ENCODE data around the gene ACAD10. TPM values are rescaled to one million over a fixed set of nuclear protein-coding genes. Genes with fewer than 3 reads are reported as not detected.

Gene ACAD10
- total and polyA plus RNA-seq, 2 of the 13 experiments (the other 11 are each of a cell fraction or from before 2014, with no cell fraction given), result 15.2 to 16.3 TPM

DNA sequence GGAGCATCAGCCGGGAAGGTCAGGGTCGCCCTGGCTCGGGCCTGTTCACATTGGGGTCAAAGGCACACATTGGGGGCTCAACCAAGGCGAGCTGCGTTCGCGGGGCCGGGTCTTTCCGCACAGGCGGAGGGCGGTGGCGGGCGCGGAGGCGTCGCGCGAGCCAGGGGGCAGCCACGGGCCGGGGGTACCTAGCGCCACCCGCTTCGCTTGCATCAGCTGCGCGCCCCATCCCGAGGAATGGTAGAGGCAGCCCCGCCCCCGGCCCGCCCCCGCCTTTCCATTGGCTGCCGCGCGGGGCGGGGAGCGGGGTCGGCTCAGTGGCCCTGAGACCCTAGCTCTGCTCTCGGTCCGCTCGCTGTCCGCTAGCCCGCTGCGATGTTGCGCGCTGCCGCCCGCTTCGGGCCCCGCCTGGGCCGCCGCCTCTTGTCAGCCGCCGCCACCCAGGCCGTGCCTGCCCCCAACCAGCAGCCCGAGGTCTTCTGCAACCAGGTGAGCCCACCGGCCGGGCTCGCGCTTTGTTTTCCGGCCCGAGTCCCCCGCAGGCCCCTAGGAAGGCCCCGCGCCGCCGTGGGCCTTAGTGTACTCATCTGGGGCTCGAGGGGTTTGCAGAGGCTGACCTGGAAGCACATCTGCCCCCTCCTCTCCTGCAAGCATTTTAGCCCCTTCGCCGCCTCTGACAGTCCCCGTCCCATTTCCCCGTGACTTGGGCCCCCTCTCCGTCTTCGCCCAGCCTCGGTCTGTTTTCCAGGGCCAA, 80.9 kb downstream of the ACAD10 start, which contains the start of gene ALDH2 (continued):
- TF ChIP-seq, protein P1, sequence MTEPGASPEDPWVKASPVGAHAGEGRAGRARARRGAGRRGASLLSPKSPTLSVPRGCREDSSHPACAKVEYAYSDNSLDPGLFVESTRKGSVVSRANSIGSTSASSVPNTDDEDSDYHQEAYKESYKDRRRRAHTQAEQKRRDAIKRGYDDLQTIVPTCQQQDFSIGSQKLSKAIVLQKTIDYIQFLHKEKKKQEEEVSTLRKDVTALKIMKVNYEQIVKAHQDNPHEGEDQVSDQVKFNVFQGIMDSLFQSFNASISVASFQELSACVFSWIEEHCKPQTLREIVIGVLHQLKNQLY (CRISPR knock-in tag; IDR thresholded peaks at IDR 0.05), result no peak
- TF ChIP-seq KDM3A (CRISPR knock-in tag; IDR thresholded peaks at IDR 0.05; ENCODE audit: low read depth), result peak; percentile 34; the same call in 1 of the 2 replicates
- TF ChIP-seq ZFX (CRISPR knock-in tag; IDR thresholded peaks at IDR 0.05; ENCODE audit: low read depth), result peak; percentile 97
- TF ChIP-seq EED (CRISPR knock-in tag; IDR thresholded peaks at IDR 0.05), result peak; percentile 56; the same call in 1 of the 2 replicates
- TF ChIP-seq NR2F1 (CRISPR knock-in tag; IDR thresholded peaks at IDR 0.05), result 0 out of 4 replicates have a peak, but pooled peaks of 1 of the 2 experiments have one; percentile 41
- TF ChIP-seq TAF1 (CRISPR knock-in tag; IDR thresholded peaks at IDR 0.05), result peak; percentile 94
- peak; percentile 67; the same call in 1 of the 2 replicates for TF ChIP-seq ZNF724P (CRISPR knock-in tag; IDR thresholded peaks at IDR 0.05; ENCODE audit: borderline replicate concordance)
- TF ChIP-seq, protein P2, sequence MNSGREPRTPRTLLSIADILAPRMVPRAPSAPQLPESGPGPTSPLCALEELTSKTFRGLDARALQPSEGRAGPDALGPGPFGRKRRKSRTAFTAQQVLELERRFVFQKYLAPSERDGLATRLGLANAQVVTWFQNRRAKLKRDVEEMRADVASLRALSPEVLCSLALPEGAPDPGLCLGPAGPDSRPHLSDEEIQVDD (CRISPR knock-in tag; IDR thresholded peaks at IDR 0.05; ENCODE audit: borderline replicate concordance), result no peak
- 0 out of 2 replicates have a peak, but pooled peaks have one; percentile 23 for TF ChIP-seq ZFP36L2 (CRISPR knock-in tag; IDR thresholded peaks at IDR 0.05)
- TF ChIP-seq NFKBIZ (CRISPR knock-in tag; IDR thresholded peaks at IDR 0.05), result peak; percentile 73; the same call in 1 of the 2 replicates
- TF ChIP-seq HMGA1 (CRISPR knock-in tag; conservative IDR thresholded peaks at IDR 0.05), result no peak
- no peak; the same call in 1 of the 2 replicates for TF ChIP-seq ZNF33A (CRISPR knock-in tag; IDR thresholded peaks at IDR 0.05; ENCODE audit: borderline replicate concordance)
- TF ChIP-seq TOPORS (CRISPR knock-in tag; IDR thresholded peaks at IDR 0.05), result 0 out of 2 replicates have a peak, but pooled peaks have one; percentile 7
- TF ChIP-seq, protein P3, sequence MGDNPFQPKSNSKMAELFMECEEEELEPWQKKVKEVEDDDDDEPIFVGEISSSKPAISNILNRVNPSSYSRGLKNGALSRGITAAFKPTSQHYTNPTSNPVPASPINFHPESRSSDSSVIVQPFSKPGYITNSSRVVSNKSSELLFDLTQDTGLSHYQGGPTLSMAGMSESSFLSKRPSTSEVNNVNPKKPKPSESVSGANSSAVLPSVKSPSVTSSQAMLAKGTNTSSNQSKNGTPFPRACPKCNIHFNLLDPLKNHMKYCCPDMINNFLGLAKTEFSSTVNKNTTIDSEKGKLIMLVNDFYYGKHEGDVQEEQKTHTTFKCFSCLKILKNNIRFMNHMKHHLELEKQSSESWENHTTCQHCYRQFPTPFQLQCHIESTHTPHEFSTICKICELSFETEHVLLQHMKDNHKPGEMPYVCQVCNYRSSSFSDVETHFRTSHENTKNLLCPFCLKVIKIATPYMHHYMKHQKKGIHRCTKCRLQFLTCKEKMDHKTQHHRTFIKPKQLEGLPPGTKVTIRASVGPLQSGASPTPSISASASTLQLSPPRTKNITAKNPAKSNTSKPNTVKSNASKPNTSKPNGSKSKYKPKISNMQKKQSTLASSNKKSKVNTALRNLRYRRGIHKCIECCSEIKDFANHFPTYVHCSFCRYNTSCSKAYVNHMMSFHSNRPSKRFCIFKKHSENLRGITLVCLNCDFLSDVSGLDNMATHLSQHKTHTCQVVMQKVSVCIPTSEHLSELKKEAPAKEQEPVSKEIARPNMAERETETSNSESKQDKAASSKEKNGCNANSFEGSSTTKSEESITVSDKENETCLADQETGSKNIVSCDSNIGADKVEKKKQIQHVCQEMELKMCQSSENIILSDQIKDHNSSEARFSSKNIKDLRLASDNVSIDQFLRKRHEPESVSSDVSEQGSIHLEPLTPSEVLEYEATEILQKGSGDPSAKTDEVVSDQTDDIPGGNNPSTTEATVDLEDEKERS (CRISPR knock-in tag; IDR thresholded peaks at IDR 0.05), result no peak
- TF ChIP-seq MTA1 (CRISPR knock-in tag; IDR thresholded peaks at IDR 0.05; ENCODE audit: borderline replicate concordance), result no peak; the same call in 1 of the 2 replicates
- no peak; the same call in 1 of the 2 replicates for TF ChIP-seq ZSCAN21 (CRISPR knock-in tag; IDR thresholded peaks at IDR 0.05; ENCODE audit: borderline replicate concordance)
- TF ChIP-seq KLF15 (CRISPR knock-in tag; IDR thresholded peaks at IDR 0.05; ENCODE audit: borderline replicate concordance), result peak; percentile 67; the same call in 1 of the 2 replicates
- TF ChIP-seq, protein P4, sequence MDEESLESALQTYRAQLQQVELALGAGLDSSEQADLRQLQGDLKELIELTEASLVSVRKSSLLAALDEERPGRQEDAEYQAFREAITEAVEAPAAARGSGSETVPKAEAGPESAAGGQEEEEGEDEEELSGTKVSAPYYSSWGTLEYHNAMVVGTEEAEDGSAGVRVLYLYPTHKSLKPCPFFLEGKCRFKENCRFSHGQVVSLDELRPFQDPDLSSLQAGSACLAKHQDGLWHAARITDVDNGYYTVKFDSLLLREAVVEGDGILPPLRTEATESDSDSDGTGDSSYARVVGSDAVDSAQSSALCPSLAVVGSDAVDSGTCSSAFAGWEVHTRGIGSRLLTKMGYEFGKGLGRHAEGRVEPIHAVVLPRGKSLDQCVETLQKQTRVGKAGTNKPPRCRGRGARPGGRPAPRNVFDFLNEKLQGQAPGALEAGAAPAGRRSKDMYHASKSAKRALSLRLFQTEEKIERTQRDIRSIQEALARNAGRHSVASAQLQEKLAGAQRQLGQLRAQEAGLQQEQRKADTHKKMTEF (CRISPR knock-in tag; IDR thresholded peaks at IDR 0.05), result peak; percentile 90
- 0 out of 2 replicates have a peak, but pooled peaks have one; percentile 11 for TF ChIP-seq DPF2 (CRISPR knock-in tag; IDR thresholded peaks at IDR 0.05; ENCODE audit: borderline replicate concordance, low read depth)
- TF ChIP-seq ARID2 (CRISPR knock-in tag; IDR thresholded peaks at IDR 0.05; ENCODE audit: borderline replicate concordance), result no peak
- peak; percentile 89 for TF ChIP-seq ATF7-NPFF (CRISPR knock-in tag; IDR thresholded peaks at IDR 0.05; ENCODE audit: low read depth)
- TF ChIP-seq SKI (IDR thresholded peaks at IDR 0.05; ENCODE audit: partially characterized antibody), result no peak
- TF ChIP-seq YEATS2 (CRISPR knock-in tag; IDR thresholded peaks at IDR 0.05; ENCODE audit: borderline replicate concordance), result no peak
- peak; percentile 74 for TF ChIP-seq ARNT2 (CRISPR knock-in tag; IDR thresholded peaks at IDR 0.05; ENCODE audit: low read depth)

Measured in HepG2 (cell line).